Measurements from ENCODE around the gene NOTUM.

The NOTUM gene

DNA sequence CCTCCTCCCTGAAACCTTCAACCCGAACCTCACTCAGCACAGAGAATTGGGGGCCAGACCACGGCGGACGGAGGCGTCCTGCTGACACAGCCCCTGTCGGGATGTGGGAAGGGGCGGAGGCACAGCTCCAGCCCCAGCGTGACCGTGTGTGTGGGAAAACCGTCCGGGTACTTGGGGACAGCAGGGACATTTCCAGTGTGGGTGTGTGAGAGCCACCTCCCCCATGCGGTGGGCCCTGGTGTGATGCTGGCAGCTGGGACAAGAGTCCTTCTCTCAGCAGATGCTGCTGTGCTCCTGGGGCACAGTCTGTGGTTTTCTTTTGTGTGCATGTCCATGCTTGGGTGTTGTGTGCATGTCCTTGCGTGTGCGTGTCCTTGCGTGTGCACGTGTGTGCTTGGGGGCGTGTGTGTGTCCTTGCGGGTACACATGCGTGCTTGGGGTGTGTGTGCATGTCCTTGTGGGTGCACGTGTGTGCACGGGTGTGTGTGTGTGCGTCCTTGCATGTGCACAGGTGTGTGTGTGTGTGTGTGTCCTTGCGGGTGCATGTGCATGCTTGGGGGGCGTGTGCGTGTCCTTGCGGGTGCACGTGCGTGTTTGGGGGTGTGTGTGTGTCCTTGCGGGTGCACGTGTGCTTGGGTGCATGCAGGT lies 44.8 kb upstream of the NOTUM start:
- Histone ChIP-seq H3K4me3 (no peak overlapping the region), H3K27ac (no peak overlapping the region), H3K36me3 (no peaks in the 10 kb centered on the region), H3K9me3 (replicated peaks in 1 of 11) (no peaks in the 10 kb centered on the region), H3K9ac (no peak overlapping the region), H3K27me3 (peaks cover 0 to 48% (median 11%) of the 10 kb centered on the region in 11 experiments; a peak in 14 of 22 replicates), H4K20me1 (peaks cover 58 to 92% (median 74%) of the 10 kb centered on the region in 11 experiments; a peak in 21 of 22 replicates), H3K4me2 (peak overlapping the region in 10 of 11 experiments; percentile 26 to 99 (median 86); a peak in 17 of 22 replicates), H3K4me1 (peaks cover 37 to 89% (median 67%) of the 10 kb centered on the region in 10 experiments)
- no peak for TF ChIP-seq Cebpa-rat (IDR thresholded peaks at IDR 0.05)

- Histone ChIP-seq H3K4me2 (peak overlapping the region; percentile 45 to 99 (median 84)), H3K4me1 (peaks cover 47 to 95% (median 77%) of the 10 kb centered on the region in 10 experiments)
Observed at GRCh38 chr17:82004517-82005455, 43.8 kb upstream of the NOTUM start.

DNA sequence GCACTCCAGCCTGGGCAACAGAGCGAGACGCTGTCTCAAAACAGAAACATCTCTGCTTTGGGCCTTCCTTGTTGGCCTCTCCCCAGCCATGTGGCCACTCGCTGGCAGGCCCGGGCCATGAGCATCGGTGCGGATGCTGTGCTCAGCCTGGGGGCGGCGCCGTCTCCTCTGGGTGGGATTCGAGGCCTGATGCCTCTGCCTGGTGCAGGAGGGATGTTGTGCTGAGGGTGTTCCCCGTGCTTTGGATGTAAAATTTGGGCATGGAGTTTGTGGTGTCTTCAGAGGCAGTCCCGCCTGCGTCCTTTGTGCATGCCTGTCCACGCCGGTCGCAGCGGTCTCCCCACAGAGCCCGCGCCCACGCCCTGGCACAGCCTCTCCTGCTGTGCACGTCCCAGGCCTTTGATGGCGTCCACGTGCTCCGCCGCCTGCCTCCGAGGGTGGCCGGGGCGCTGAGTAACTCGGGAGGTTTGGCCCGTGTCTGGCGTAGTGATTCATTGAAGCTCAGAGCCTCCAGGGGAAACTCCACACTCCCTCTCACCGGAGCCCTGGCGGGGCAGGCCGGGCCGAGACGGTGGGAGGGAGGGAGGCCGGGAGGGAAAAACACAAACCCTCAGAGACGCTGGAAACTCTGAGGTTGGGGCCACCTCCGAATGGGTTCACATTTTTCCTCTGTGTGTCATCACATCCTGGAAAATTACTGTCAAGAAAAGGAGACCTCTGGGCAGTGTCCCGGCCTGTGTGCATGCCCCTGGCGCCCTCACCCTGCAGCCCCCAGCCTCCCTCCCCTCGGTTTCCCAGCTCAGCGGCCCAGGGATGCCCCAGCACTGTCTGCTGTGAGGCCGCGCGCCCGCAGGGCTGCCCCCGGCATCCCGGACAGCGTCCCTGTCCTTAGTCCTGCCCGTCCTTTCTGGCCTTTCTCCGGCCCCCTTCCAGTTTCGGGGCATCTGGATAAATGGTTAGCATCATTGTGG lies 42.7 kb upstream of the NOTUM start:
- H3K4me2 ChIP-seq, result peak overlapping the region; percentile 45 to 99 (median 84)
- peak overlapping the region in 4 of 11 experiments; percentile 22 to 55 (median 30); a peak in 6 of 22 replicates for H3K27ac ChIP-seq
- peak overlapping the region in 7 of 11 experiments; percentile 1 to 53 (median 24); a peak in 9 of 22 replicates for H3K9ac ChIP-seq
- TF ChIP-seq Cebpa-rat (IDR thresholded peaks at IDR 0.05), result no peak
- no peaks in the 10 kb centered on the region for H3K9me3 ChIP-seq (replicated peaks in 1 of 11)
- H4K20me1 ChIP-seq, result peaks cover 71 to 100% (median 91%) of the 10 kb centered on the region in 11 experiments; a peak in 21 of 22 replicates
- peaks cover 0 to 64% (median 11%) of the 10 kb centered on the region in 11 experiments; a peak in 14 of 22 replicates for H3K27me3 ChIP-seq
- H3K4me1 ChIP-seq, result peaks cover 47 to 96% (median 87%) of the 10 kb centered on the region in 10 experiments
- no peak overlapping the region; a peak in 1 of 20 replicates for H3K4me3 ChIP-seq
- peaks cover 0 to 3% (median 0%) of the 10 kb centered on the region in 11 experiments; a peak in 1 of 22 replicates for H3K36me3 ChIP-seq

More at GRCh38 chr17:82004517-82005455, 43.8 kb upstream of the NOTUM start:
- Histone ChIP-seq H3K9me3 (replicated peaks in 1 of 11) (no peaks in the 10 kb centered on the region), H4K20me1 (peaks cover 68 to 99% (median 85%) of the 10 kb centered on the region in 11 experiments; a peak in 21 of 22 replicates), H3K9ac (peak overlapping the region in 5 of 11 experiments; percentile 1 to 53 (median 24); a peak in 6 of 22 replicates), H3K4me3 (no peak overlapping the region), H3K27me3 (peaks cover 0 to 58% (median 11%) of the 10 kb centered on the region in 11 experiments; a peak in 14 of 22 replicates), H3K27ac (0 out of 22 replicates have a peak overlapping the region, but pooled peaks of 1 of the 11 experiments have one; percentile 55), H3K36me3 (no peaks in the 10 kb centered on the region)
- TF ChIP-seq Cebpa-rat (IDR thresholded peaks at IDR 0.05), result no peak

- Histone ChIP-seq H3K9me3 (replicated peaks in 1 of 11) (no peaks in the 10 kb centered on the region), H3K4me2 (peak overlapping the region; percentile 62 to 99 (median 84)), H3K27me3 (peaks cover 0 to 50% (median 0%) of the 10 kb centered on the region in 11 experiments; a peak in 12 of 22 replicates), H3K9ac (peak overlapping the region in 7 of 11 experiments; percentile 22 to 74 (median 41); a peak in 4 of 22 replicates), H3K4me3 (peak overlapping the region in 1 of 10 experiments; percentile 35; a peak in 4 of 20 replicates), H3K36me3 (peaks cover 0 to 11% (median 4%) of the 10 kb centered on the region in 11 experiments; a peak in 10 of 22 replicates), H4K20me1 (peaks cover 59 to 87% (median 76%) of the 10 kb centered on the region in 11 experiments; a peak in 21 of 22 replicates), H3K27ac (no peak overlapping the region), H3K4me1 (peaks cover 47 to 86% (median 80%) of the 10 kb centered on the region in 10 experiments)
- no peak for TF ChIP-seq Cebpa-rat (IDR thresholded peaks at IDR 0.05)
Observed at GRCh38 chr17:82001571-82002056, 40.6 kb upstream of the NOTUM start.

- Histone ChIP-seq H3K9ac (peak overlapping the region in 9 of 11 experiments; percentile 22 to 74 (median 41); a peak in 15 of 22 replicates), H3K4me2 (peak overlapping the region; percentile 62 to 99 (median 84)), H3K4me3 (peak overlapping the region in 4 of 10 experiments; percentile 4 to 44 (median 30); a peak in 7 of 20 replicates), H3K9me3 (replicated peaks in 1 of 11) (no peaks in the 10 kb centered on the region), H4K20me1 (peaks cover 55 to 86% (median 70%) of the 10 kb centered on the region in 11 experiments; a peak in 21 of 22 replicates), H3K36me3 (peaks cover 0 to 15% (median 4%) of the 10 kb centered on the region in 11 experiments; a peak in 10 of 22 replicates), H3K27ac (no peak overlapping the region), H3K4me1 (peaks cover 47 to 81% (median 79%) of the 10 kb centered on the region in 10 experiments), H3K27me3 (peaks cover 0 to 46% (median 0%) of the 10 kb centered on the region in 11 experiments; a peak in 12 of 22 replicates)
- no peak for TF ChIP-seq Cebpa-rat (IDR thresholded peaks at IDR 0.05)
Observed at GRCh38 chr17:82000803-82001570, 40.0 kb upstream of the NOTUM start.

DNA sequence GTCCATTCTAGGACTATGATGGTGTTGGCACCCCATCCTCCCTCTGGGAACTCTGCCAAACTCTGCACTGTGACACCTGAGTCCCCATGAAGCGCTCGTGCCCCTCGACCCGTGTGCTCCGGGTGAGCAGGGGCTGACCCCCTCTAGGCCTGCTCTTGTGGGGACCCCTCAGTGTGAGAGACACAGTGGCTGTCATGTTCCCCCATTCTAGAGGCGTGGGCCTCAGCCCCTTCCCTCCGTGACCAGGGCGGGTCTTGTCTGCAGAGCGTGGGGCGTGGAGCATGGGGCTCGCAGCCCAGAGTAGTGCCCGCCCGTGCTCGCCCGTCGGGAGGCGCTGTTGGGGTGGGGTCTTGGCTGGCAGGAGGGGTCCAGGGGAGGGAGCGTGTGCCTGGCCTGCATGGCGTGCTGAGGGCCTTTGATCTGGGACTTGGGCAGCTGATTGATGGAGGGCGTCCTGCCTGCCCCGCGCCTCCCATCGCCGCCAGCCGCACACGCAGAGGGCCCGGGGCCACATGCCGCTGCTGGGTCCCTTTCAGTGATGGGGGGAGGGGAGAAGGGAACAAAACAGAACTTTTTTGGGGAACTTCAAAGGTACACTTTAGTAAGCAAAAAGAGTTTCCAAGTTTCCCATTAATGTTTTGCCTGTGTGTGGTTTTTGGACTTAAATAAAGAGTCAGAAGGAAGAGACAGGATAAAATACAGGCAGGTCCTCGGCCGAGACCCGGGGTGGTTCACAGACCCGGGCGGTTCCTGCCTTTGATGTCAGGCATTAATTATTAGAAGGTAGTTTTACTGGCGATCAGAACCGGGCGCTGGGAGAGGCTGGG lies 39.2 kb upstream of the NOTUM start:
- Histone ChIP-seq H3K27ac (no peak overlapping the region), H3K36me3 (peaks cover 0 to 15% (median 4%) of the 10 kb centered on the region in 11 experiments; a peak in 10 of 22 replicates), H4K20me1 (peaks cover 47 to 86% (median 67%) of the 10 kb centered on the region in 11 experiments; a peak in 21 of 22 replicates), H3K4me1 (peaks cover 44 to 74% (median 72%) of the 10 kb centered on the region in 10 experiments), H3K4me2 (peak overlapping the region; percentile 62 to 99 (median 84)), H3K9ac (peak overlapping the region in 8 of 11 experiments; percentile 30 to 74 (median 41); a peak in 14 of 22 replicates), H3K4me3 (no peak overlapping the region), H3K9me3 (replicated peaks in 1 of 11) (no peaks in the 10 kb centered on the region), H3K27me3 (peaks cover 0 to 46% (median 0%) of the 10 kb centered on the region in 11 experiments; a peak in 12 of 22 replicates)
- no peak for TF ChIP-seq Cebpa-rat (IDR thresholded peaks at IDR 0.05)
